CD14-positive monocyte (primary cell): ENCODE measurements around the gene LTA4H. TPM values are rescaled to one million over a fixed set of nuclear protein-coding genes. Genes with fewer than 3 reads are reported as not detected.

Experiments used
- DNase-seq, 3 donors: peaks; one replicate each; pipeline ENCODE4 v3.0.0-alpha.2; 2011 to 2022
- H2AFZ ChIP-seq: 2 replicates; pipeline ENCODE4 v1.6.0; 2012; ENCODE audit warnings: mild to moderate bottlenecking, low read depth, low read length, inconsistent platforms; ENCODE audit not compliant: insufficient read depth, poor library complexity, severe bottlenecking
- H3K27ac ChIP-seq, 2 donors: 1 replicate in 1 of 2; 2 replicates in 1 of 2; pipeline ENCODE4 v1.5.1; 2012 to 2013; ENCODE audit warnings: low read length in 2 of 2, control low read depth in 1 of 2, inconsistent platforms in 1 of 2, low read depth in 1 of 2, mild to moderate bottlenecking in 1 of 2
- H3K27me3 ChIP-seq, 2 donors: one replicate each; pipeline versions ENCODE4 v1.6.0 to v1.6.1; 2011 to 2013; ENCODE audit warnings: low read length in 2 of 2; ENCODE audit not compliant: control insufficient read depth in 2 of 2, insufficient read depth in 2 of 2
- H3K36me3 ChIP-seq, 2 donors: replicated peaks in 1 of 2; 1 replicate in 1 of 2; 2 replicates in 1 of 2; pipeline versions ENCODE4 v1.5.1 to v1.6.1; 2012 to 2013; ENCODE audit warnings: low read length in 2 of 2, control low read depth in 1 of 2, inconsistent platforms in 1 of 2, mild to moderate bottlenecking in 1 of 2; ENCODE audit not compliant: insufficient read depth in 2 of 2, control insufficient read depth in 1 of 2
- H3K4me1 ChIP-seq, 2 donors: 1 replicate in 1 of 2; 2 replicates in 1 of 2; pipeline versions ENCODE4 v1.5.1 to v1.6.1; 2012 to 2013; ENCODE audit warnings: low read length in 2 of 2, control low read depth in 1 of 2, inconsistent platforms in 1 of 2, mild to moderate bottlenecking in 1 of 2, moderate library complexity in 1 of 2; ENCODE audit not compliant: insufficient read depth in 2 of 2, control insufficient read depth in 1 of 2
- H3K4me2 ChIP-seq: replicated peaks from 2 replicates; pipeline ENCODE3; 2012; ENCODE audit warnings: low read length, moderate library complexity, mild to moderate bottlenecking; ENCODE audit not compliant: poor library complexity, severe bottlenecking; ENCODE audit errors: extremely low read depth
- H3K4me3 ChIP-seq, 3 experiments: fragments of 200-600 bp in 1 of 3; sonication (generic) in 1 of 3; replicated peaks in 1 of 3; 1 replicate in 2 of 3; 2 replicates in 1 of 3; pipeline ENCODE4 v1.5.1; 2011 to 2013; ENCODE audit warnings: low read length in 3 of 3, mild to moderate bottlenecking in 3 of 3, control low read depth in 2 of 3, low read depth in 2 of 3, inconsistent platforms in 1 of 3, moderate library complexity in 1 of 3
- H3K79me2 ChIP-seq: 2 replicates; pipeline ENCODE4 v1.6.0; 2012; ENCODE audit warnings: mild to moderate bottlenecking, control low read depth, inconsistent platforms, low read length, moderate library complexity; ENCODE audit not compliant: insufficient read depth
- H3K9ac ChIP-seq: 2 replicates; pipeline ENCODE4 v1.6.0; 2017; ENCODE audit warnings: low read length, mild to moderate bottlenecking; ENCODE audit not compliant: insufficient read depth, poor library complexity, severe bottlenecking
- H3K9me3 ChIP-seq, 2 donors: replicated peaks in 1 of 2; 1 replicate in 1 of 2; 2 replicates in 1 of 2; pipeline versions ENCODE4 v1.5.1 to v1.6.1; 2012 to 2013; ENCODE audit warnings: low read length in 2 of 2, control low read depth in 1 of 2; ENCODE audit not compliant: control insufficient read depth in 1 of 2, insufficient read depth in 1 of 2
- H4K20me1 ChIP-seq: 2 replicates; pipeline ENCODE4 v1.6.0; 2012; ENCODE audit warnings: mild to moderate bottlenecking, low read length, control low read depth, moderate library complexity; ENCODE audit not compliant: insufficient read depth
- H3K27ac Mint-ChIP-seq, 7 donors: one replicate each; pipeline ENCODE4 v1.8.0; 2020; ENCODE audit warnings: mild to moderate bottlenecking in 7 of 7, mixed read lengths in 7 of 7, moderate library complexity in 6 of 7, inconsistent platforms in 2 of 7
- H3K27me3 Mint-ChIP-seq, 3 donors: one replicate each; pipeline ENCODE4 v1.8.0; 2021 to 2022; ENCODE audit warnings: low read depth in 3 of 3, mild to moderate bottlenecking in 3 of 3, mixed read lengths in 3 of 3, moderate library complexity in 3 of 3, inconsistent platforms in 1 of 3
- H3K36me3 Mint-ChIP-seq, 2 donors: one replicate each; pipeline ENCODE4 v1.8.0; 2020; ENCODE audit warnings: mixed read lengths in 2 of 2, inconsistent platforms in 1 of 2, mild to moderate bottlenecking in 1 of 2
- H3K4me1 Mint-ChIP-seq: one replicate; pipeline ENCODE4 v1.8.0; 2020; ENCODE audit warnings: mild to moderate bottlenecking, mixed read lengths
- H3K4me3 Mint-ChIP-seq, 2 donors: one replicate each; pipeline ENCODE4 v1.8.0; 2020; ENCODE audit warnings: mild to moderate bottlenecking in 2 of 2, mixed read lengths in 2 of 2, moderate library complexity in 1 of 2
- H3K9me3 Mint-ChIP-seq, 7 donors: one replicate each; pipeline ENCODE4 v1.8.0; 2020 to 2022; ENCODE audit warnings: mixed read lengths in 7 of 7, mild to moderate bottlenecking in 6 of 7, moderate library complexity in 6 of 7, inconsistent platforms in 2 of 7
- CTCF ChIP-seq: fragments of 200-600 bp; IDR thresholded peaks from one replicate; pipeline ENCODE4 v1.8.0; 2022; ENCODE audit warnings: antibody characterized with exemption, mild to moderate bottlenecking
- WGBS: methylation state at CpG from one replicate; pipeline ENCODE4 v1.1.5; 2013; ENCODE audit warnings: missing lambda C conversion rate; ENCODE audit not compliant: insufficient coverage; 5-methylcytosine and 5-hydroxymethylcytosine counted together
- intact Hi-C, 2 donors: fragments of 100-400 bp; cut with micrococcal nuclease; formaldehyde crosslinking; loops; one replicate each; pipeline versions ENCODE4 v1.15.0 to v1.15.1; 2023
- polyA plus RNA-seq, 3 donors: library from polyadenylated mRNA; depleted of rRNA in 1 of 3; unstranded in 2 of 3; stranded (reverse) in 1 of 3; fragments of 300-500 nt in 2 of 3; fragments of >200 nt in 1 of 3; fragmentation: Illumina TruSeq in 2 of 3; gene quantifications; 1 replicate in 2 of 3; 2 replicates in 1 of 3; pipeline ENCODE4 v1.2.3, GENCODE V29; 2012 to 2021

Gene LTA4H
- polyA plus RNA-seq, 3 donors, result 278 to 963 (median 647) TPM

GRCh38 chr12:95994476-95994875, 40.9 kb downstream of the LTA4H start:
- H3K4me2 ChIP-seq, result peak overlapping the region; percentile 93
- H3K27ac ChIP-seq, result peak overlapping the region in 1 of 2 donors; percentile 90
- no peak for DNase-seq
- peaks cover 38 to 48% of the 10 kb centered on the region in 2 donors for H3K36me3 ChIP-seq
- peak overlapping the region; percentile 59 for H3K9ac ChIP-seq
- no CpG with 5 or more reads among the region's 5 CpGs for WGBS
- intact Hi-C loops, result loop anchor here in 1 of 2 donors (10.0 kb wide), 1 partner anchor 60 kb away; no protein-coding TSS in a partner anchor
- H2AFZ ChIP-seq, result no peak overlapping the region
- H3K4me3 Mint-ChIP-seq, result no peak overlapping the region
- H3K4me3 ChIP-seq, result peak overlapping the region in 1 of 3 experiments; percentile 80
- H3K9me3 Mint-ChIP-seq, result no peaks in the 10 kb centered on the region
- H4K20me1 ChIP-seq, result no peaks in the 10 kb centered on the region
- peaks cover 48% of the 10 kb centered on the region for H3K79me2 ChIP-seq
- peaks cover 45 to 54% of the 10 kb centered on the region in 2 donors for H3K36me3 Mint-ChIP-seq
- peaks cover 49 to 56% of the 10 kb centered on the region in 2 donors for H3K4me1 ChIP-seq
- peaks cover 62% of the 10 kb centered on the region for H3K4me1 Mint-ChIP-seq
- no peak for TF ChIP-seq CTCF
- peak overlapping the region in 6 of 7 donors; percentile 64 to 94 (median 89) for H3K27ac Mint-ChIP-seq
- H3K27me3 ChIP-seq, result no peaks in the 10 kb centered on the region
- H3K9me3 ChIP-seq, result no peaks in the 10 kb centered on the region
- H3K27me3 Mint-ChIP-seq, result no peaks in the 10 kb centered on the region

GRCh38 chr12:95993907-95994306, 41.5 kb downstream of the LTA4H start:
- H2AFZ ChIP-seq, result no peak overlapping the region
- no peaks in the 10 kb centered on the region for H4K20me1 ChIP-seq
- TF ChIP-seq CTCF, result no peak
- H3K27ac ChIP-seq, result peak overlapping the region in 1 of 2 donors; percentile 90
- no peaks in the 10 kb centered on the region for H3K9me3 ChIP-seq
- Mint-ChIP-seq H3K4me3 (no peak overlapping the region), H3K9me3 (no peaks in the 10 kb centered on the region), H3K4me1 (peaks cover 58% of the 10 kb centered on the region), H3K36me3 (peaks cover 47 to 60% of the 10 kb centered on the region in 2 donors), H3K27me3 (no peaks in the 10 kb centered on the region), H3K27ac (no peak overlapping the region)
- H3K4me1 ChIP-seq, result peaks cover 48 to 51% of the 10 kb centered on the region in 2 donors
- DNase-seq, result no peak
- 89% methylated on average over 4 of the region's 7 CpGs for WGBS
- H3K9ac ChIP-seq, result no peak overlapping the region
- H3K4me3 ChIP-seq, result no peak overlapping the region
- H3K79me2 ChIP-seq, result peaks cover 48% of the 10 kb centered on the region
- intact Hi-C loops, result loop anchor here in 1 of 2 donors (10.0 kb wide), 1 partner anchor 59 kb away; no protein-coding TSS in a partner anchor
- H3K4me2 ChIP-seq, result no peak overlapping the region
- H3K27me3 ChIP-seq, result no peaks in the 10 kb centered on the region
- H3K36me3 ChIP-seq, result peaks cover 37 to 48% of the 10 kb centered on the region in 2 donors
